ENCODE measurements around the gene PTGER2. TPM values are rescaled to one million over a fixed set of nuclear protein-coding genes. Genes with fewer than 3 reads are reported as not detected.

The PTGER2 gene
- 3.8 and 8.2 TPM in 2 replicates for total RNA-seq

GRCh38 chr14:52313903-52314594 lies at the start of gene PTGER2:
TSS of gene PTGER2 (plus strand) at chr14:52314312. CDS start at chr14:52314549, 237 bp downstream.

DNA sequence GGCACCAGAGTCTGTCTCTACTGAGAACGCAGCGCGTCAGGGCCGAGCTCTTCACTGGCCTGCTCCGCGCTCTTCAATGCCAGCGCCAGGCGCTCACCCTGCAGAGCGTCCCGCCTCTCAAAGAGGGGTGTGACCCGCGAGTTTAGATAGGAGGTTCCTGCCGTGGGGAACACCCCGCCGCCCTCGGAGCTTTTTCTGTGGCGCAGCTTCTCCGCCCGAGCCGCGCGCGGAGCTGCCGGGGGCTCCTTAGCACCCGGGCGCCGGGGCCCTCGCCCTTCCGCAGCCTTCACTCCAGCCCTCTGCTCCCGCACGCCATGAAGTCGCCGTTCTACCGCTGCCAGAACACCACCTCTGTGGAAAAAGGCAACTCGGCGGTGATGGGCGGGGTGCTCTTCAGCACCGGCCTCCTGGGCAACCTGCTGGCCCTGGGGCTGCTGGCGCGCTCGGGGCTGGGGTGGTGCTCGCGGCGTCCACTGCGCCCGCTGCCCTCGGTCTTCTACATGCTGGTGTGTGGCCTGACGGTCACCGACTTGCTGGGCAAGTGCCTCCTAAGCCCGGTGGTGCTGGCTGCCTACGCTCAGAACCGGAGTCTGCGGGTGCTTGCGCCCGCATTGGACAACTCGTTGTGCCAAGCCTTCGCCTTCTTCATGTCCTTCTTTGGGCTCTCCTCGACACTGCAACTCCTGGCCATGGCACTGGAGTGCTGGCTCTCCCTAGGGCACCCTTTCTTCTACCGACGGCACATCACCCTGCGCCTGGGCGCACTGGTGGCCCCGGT lies 46.4 kb upstream of the PTGER2 start, which contains the start of gene PTGDR:
TSS of gene PTGDR (plus strand) at position 198 of the 778 bp plus-strand sequence. CDS start at position 315, 117 bp downstream.

Other genes starting within 250 kb of the PTGER2 start
- 183 and 734 TPM in 2 replicates for gene NID2, start 245.3 kb upstream of the PTGER2 start, total RNA-seq
- gene PTGDR, start 46.6 kb upstream of the PTGER2 start, total RNA-seq = 0.30 and 2.6 TPM in 2 replicates
- 3.9 and 4.9 TPM in 2 replicates for gene TXNDC16, start 238.2 kb downstream of the PTGER2 start, total RNA-seq
- 0.33 and 0.39 TPM in 2 replicates for gene GPR137C, start 238.5 kb downstream of the PTGER2 start, total RNA-seq